NCI-H748 (cell line): ENCODE data around the gene MICU1.
"Not testable (repeated sequence)": the region's sequence is repeated elsewhere in the genome, so short reads cannot be mapped to it uniquely, and the experiment has no call there.

ENCODE experiments used
- DNase-seq: peaks from one replicate; lab custom pipeline; 2025; ENCODE audit not compliant: unreplicated experiment; lab: John Stamatoyannopoulos, UW

MICU1 gene

DNA sequence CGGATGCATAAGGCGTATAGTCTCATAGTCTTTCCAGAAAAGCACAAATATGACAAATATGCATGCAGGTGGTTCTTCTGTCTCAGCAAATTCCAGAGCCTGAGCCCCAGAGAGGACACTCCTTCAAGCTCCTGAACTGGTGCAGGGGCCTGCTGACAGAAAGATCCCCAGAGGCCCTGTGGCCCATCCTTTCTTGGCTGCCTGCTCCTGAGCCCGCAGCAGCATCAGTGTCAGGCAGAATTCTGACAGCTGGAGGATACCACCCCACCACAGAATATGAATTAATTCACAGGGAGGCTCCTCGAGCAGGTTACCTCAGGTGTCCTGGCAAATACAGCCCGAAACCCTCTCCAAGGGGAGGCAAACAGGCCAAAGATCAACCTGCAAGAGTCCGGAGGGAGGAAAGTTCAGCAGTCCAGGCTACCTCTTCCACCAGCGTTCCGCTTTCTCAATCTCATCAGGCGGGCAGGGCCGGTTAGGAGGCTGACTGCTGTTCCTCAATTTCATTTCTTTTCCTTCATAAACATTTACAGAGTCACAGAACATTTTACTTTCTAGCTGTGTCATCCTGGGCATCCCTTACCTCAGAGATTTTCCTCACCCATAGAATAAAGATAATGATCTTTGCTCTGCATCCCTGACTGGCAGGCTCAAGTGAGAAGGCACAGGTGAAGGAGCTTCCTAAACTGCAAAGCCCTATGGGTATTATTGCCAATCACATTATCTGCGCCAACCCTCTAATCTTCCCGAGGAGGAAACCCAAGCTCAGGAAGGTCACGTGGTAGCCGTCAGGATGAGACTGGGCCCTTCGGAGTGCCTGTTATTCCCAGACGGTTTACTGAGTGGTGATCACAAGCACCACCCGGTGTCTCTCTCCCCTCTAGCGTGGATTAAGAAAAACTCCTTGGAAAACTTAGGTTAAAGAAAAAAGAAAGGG lies 272.6 kb downstream of the MICU1 start:
- DNase-seq, result peak; percentile 45

DNA sequence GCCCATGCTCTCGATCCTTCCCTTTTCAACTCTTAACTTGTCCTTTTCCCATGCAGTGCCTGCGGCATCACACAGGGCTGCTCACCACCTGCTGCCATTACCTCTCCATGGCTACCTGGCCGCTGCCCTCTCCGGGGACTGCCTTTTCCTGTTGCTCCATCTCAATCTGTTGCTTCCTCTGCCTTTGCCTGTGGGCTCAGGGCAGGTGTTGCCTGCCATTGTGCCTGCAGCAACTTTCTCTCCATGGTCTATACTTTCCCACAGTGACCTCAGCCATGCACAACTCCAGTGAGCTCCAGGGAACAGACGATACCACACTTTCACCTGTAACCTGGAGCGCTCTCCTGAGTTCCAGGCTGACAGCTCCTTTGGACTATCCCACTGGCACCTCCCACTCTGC lies 274.4 kb downstream of the MICU1 start:
- no peak for DNase-seq

DNA sequence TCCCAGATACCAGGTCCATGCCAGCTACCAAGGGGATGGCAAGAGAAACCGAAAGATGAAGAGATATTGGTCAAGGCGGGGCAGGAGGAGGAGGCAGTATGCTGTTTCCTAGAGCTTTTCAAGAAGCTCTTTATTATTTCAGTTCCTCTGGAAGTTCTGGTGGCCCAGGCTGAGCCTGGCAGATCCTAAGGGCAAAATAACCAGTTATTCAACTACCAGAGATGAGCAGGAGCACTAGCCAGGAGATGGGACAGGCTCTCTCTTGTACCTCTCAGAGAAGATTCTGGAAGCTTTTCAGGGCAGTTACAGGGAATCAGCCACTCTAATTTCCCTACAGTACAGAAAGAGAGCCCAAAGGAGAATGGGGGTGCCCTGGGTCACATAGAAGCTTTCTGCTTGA lies 276.4 kb downstream of the MICU1 start:
- no peak for DNase-seq

DNA sequence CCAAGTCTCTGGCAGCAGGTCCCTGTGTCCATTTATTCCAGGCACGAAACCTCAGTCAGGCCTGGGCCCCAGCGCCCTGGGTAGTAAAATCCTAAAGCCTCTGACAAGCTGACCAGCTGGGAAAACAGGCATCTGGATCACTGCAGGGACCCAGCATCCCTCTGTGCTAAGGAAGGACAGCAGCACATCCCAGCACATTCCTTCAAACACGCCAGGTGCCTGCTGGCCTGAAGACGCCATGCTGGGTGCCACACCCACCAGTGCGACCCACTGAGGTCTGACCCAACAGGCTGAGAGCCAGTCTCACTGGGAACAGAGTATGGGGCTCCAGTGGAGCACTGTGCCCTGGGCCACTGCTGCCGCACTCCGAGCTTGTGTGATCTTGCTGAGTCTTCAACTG lies 277.6 kb downstream of the MICU1 start:
- DNase-seq, result no peak

DNA sequence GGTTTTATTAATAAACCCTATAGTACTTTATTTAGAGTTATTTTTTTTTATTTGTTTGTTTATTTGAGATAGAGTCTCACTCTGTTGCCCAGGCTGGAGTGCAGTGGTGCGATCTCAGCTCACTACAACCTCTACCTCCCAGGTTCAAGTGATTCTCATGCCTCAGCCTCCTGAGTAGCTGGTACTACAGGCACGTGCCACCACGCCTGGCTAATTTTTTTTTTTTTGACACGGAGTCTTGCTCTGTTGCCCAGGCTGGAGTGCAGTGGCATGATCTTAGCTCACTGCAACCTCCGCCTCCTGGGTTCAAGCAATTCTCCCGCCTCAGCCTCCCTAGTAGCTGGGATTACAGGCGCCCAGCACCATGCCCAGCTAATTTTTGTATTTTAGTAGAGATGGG lies 279.8 kb downstream of the MICU1 start:
- not testable (repeated sequence) for DNase-seq

DNA sequence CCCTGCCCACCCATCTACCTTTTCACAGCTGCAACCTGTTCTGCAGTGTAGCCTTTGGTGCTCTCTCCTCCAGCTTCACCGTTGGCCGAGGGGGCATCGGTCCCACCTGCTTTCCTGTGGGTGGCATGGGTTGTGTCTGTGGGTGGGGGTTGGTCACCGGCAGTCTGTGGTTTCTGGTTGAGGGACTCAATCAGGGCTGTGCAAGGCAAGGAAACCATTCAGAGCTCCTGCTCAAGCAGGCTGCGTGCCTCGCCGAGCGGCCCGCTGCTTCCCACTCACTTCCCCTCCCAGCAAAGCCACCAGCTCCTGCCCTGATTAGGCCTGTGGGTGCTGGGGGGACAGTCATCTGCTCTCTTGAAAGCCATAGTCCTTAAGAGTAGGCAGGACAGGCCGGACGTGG lies 280.9 kb downstream of the MICU1 start:
- DNase-seq, result no peak

DNA sequence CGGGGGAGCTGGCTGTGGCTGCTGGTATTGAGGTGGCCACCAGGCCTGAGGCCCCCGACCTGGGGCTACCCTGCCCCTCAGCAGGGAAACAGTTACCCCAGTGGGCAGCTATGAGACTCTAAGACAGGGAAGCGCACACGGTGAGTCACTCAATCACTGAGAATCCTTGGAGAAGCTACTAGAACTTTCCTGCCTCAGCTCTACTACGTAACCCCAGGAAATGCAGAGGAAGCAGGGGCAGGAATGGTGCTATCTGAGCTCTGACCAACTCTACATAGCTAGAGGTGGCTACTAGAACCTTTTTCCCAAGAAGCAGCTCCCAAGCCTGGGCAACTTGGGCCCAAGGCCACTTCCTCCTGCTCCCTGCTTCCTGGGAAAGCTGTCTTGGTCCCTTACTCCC lies 283.0 kb downstream of the MICU1 start:
- no peak for DNase-seq

DNA sequence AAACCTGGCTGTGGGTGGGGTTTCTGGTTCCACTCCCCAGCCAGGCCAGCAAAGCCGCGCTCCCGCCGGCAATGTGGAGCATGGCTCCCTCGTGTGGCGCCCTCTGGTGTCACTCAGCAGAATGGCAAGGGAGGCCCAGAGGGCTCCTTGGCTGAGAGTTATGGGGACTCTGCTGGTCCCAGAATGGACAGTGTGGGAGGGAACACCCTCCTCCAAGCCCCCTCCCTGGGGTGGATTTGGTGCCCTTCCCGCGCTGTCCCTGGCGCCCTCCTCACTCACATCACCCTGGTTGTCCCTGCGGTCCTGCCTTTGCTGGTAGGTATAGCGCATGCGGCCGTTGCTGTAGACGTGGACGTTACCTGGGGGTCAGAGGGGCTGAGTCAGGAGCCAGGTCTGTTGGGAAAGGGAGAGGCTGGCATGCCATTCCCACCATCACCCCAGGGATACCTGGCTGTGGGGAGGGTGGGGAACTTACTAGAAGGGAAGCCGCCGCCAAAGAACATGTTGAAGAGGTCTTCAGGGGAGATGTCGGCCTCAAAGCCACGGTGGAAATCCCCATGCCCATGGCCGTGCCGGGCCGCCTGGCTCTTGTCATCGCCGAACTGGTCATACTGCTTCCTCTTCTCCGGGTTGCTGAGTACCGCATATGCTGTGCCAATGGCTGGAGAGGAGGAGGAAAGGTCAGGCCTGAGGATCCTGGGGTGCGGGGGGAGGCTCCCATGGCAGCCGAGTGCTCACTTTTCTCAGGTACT lies 285.2 kb downstream of the MICU1 start:
- peak; percentile 42 for DNase-seq

DNA sequence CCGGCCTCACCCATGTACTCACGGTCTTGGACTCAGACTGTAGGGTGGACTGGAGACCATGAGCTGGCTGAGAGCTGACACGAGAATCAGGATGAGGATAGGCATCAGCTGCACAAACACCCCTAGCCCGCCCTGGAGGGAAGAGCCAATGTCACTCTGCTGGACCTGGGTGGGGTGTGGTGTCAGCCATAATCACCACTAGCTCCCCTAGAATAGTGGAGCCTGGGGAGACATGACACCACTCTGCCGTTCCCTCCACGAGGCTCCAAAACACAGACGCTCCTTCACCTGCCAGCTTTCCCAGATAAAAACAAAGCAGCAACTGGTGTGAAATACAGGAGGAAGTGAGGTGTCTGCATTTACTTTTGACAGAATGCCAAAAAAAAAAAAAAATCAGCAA lies 287.7 kb downstream of the MICU1 start:
- no peak for DNase-seq

DNA sequence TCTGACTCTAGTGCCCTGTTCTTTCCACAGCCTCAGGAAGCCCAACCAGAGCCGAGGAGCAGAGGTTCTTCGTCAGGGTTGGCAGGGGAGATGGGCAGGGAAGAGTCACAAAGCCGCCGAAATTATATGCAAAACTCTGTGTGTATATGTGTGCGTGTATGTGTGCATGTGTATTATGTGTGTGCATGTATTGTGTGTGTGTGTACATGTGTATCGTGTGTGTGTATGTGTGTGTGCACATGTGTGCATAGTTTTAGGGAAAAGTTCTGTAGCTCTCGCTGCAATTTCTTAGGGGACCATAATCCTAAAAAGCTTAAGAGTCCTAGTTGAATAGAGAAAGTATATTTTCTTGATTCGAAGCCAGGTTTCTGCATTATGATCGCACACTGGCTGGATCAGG lies 288.2 kb downstream of the MICU1 start:
- DNase-seq, result no peak

DNA sequence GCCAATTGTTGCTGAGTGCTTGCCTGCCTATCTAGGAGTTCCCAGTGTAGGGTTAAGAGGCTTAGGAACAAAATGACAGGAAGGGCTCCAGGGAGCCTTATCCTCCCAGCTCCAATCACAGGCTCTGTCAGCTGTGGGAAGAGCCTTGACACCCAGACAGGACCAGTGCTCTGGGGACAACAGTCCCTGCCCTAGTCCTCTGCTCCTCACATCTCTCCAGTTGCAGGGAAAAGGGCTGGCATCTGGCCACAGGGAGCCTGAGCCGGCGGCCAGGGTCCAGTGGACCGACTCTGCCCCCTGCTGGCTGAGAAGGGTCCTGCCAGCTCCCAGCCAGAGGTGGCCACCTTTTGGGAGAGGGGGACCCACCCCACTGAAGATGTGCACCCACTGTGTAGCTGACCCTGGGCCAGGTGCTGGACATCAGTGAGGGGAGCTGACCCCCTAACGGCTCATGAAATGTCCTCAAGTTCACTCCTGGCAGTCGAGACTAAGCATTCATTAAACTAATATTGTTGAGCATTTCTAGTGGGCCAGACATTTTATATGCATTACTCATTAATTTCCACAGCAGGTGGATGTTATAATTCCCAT lies 288.7 kb downstream of the MICU1 start:
- peak; percentile 61 for DNase-seq

DNA sequence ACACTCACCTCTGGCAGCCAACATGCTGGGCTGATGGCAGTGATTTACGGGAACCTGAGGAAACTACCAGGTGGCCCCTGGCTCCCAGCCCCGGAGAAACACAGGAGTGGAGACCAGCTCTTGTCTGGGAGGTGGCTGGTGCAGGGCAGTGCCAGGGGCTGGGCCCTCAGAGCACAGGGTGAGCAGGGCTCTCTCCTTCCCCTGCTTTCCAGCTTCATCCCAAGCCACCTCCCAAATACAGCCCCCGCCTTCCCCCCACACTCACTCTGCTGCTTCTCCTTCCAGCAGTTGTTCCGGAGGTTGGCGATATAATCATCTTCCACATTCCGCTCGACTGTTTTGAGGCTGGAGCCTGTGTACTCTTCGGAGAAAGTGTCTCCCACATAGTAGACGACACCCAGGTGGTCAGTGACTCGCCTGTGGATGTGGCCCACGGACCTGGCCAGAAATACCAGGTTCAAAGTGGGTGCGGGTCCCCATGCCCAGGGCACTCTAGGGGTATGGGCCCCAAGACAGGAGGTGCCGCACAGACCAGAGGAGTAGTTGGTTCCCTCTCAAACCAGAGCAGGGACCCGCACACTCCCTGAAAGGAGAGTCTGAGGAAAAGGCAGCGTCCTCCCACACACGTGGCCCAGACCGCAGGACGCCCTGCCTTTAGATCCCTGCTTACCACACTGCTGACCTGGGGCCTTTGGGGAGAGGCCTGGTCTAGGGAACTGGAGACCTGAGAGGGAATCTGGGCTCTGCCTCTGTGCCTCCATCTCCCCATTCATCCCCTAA lies 289.4 kb downstream of the MICU1 start:
- DNase-seq, result no peak

DNA sequence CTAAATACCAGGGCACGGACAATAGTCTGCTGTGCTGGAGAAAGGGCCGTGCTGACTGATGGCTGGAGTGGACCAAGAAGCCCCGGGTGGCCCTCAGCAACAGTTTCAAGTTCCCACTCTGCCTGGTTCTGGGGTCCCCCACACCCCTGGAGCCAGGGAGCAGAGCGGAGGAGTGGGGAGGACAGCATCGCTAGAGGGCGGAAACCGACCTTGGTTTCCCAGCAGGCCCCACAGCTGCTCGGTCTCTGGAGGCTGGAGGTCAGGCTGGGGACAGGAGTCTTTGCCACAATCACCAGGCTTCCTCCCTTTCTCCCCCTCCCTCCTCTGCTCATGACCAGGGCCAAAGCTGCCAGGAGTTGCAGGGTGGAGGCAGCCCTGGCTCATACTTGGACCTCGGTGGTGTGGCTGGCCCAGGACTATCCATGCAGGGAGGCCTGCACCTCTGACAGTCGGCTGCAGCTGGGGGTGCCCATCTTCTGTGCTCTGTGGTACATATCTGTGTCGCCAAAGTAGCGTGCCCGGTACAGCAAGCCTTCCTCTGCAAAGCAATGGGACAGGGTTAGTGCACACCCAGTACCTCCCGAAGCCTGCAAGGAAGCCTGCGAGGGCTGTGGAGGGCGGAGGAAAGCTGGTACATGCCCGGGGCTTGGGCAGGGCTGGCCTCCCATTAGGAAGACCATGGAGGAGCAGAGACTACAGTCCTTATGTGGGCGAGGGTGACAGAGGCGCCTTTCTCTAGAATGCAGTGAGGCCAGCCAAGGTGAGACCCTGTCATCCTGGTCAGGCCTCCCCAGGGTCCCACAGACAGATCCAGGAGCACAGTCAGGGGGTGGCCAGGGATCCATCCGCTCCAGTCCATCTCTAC lies 290.3 kb downstream of the MICU1 start:
- DNase-seq, result no peak

DNA sequence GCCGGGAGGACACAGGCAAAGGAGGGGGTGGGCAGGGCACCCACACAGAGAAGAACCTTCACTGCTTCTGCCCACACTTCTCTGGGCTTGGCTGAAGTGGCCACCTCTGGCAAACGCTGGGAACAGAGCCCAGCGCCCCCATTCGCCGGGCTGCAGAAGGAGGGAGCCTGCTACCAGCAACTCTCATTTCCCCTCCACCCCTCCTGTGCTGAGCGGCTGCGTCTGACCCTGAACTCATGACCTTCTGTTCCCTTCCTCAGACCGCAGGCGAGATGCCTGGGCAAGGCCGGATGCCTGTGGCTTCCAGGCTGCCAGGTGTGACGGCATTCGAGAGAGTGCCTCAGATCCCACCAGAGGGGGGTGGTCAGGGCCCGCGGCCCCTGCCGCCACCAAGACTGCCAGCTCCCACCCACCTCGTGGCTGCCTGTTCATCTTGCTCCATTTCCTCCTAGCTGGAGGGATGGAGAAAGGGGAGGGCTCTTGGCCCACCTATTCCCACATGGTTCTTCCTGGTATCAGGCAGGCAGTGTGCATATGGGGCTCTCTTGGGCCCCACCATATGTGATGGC lies 291.0 kb downstream of the MICU1 start:
- DNase-seq, result no peak

DNA sequence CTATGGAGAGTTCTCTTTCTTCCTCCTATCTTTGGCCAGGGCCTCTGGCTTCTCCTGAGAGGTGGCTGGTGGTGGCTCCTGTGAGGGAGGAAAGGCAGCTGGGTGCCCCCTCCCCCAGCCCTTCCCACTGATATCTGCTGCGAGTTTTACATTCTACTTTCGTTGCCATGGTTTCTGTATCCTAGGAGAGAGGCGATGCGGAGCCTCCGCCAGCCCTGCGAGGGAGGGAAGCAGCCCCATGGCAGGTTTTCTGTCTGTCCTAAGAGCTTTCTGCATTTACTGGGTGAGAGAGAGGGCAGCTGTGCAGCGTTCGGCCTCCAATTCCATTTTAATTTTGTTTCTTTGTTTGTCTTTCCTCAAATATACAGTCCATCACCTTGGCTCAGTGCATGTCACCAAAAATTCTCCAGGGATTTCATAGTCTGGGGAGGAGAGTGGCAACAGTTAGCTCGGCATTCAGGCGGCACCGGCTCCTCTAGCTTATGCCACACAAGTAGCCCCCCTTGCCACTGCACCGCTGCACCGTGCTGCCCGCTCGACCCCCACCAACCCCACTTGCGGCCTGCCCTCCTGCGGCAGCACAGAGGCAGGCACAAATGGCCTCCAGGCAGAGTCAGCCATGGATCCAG lies 291.6 kb downstream of the MICU1 start:
- peak; percentile 94 for DNase-seq

DNA sequence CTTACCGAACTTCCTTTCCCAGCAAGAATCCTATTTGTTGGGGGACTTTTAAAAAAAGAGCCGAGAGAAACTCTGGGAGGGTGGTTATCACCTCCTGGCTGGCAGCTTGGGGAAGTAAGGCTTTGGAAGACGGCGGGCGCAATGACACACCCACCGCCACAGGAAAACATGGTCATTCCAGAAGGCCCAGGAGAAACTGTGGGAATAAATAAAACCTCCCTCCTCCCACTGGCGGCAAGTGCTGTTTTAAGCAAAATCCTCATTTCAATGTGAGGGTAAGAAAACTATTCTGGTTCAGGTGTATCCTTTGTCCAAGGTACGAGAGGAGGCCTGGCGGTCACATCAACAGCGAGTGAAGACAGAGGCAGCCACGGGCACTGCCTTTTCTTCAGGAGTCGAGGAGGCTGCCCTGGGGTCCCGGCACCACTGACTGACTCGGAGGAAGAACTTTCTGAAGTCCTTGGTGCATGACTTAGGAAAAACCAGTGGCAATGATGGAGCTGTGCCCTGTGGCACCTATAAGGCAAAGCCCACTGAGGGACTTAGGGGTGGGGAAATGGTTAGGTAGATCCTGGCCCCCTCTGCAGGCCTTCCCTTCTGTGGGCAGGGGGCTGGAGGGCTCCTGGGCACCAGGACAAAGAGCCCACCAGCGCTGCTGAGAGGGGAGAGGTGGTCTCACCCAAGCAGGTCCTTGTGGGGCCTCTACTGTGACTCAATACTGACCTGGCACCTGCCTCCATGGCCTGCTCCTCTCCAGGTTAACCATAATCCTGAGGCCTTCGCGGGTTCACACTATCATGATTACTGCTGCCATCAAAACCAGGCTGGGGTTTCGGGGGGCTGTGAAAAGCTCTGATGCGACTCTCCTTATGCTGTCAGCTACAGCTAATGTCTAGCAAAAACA lies 292.5 kb downstream of the MICU1 start:
- no peak for DNase-seq

DNA sequence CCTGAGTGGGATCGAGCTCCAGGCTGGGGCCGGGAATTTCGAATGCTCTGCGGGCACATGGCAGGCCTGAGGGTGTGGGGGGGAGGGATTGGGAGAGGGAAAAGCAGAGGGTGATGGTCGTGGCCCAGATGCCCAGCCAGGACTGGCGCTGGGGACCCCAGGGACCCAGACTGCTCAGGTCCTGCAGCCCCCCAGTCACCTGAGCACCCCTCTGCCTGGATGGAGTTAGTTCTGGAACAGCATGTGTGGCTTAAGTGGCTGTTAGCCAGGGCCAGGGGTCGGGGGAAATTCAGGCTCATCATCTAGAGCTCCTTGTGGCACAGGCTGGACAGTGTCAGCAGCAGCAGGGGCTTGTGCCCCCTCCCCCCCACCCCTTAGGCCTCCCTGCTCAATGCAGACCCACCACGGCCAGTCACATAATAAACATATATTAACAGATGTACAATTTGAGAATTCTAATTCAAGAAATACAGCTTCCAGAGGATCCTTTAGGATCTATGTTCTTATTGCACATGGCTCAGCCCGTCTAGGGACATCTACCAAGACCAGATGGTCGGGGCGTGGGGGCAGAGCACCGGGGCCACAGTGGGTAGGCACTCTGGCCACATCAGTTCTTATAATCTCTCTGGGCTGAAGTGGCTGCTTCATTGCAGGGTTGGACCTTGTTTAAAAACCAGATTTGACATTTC lies 293.3 kb downstream of the MICU1 start:
- DNase-seq, result no peak
